ACC112 (cell line): ENCODE measurements around the gene AIRE.

ENCODE experiments used
- H2AFZ ChIP-seq: fragments of 200-600 bp; sonication (generic); one replicate; pipeline ENCODE4 v1.6.0; 2017; ENCODE audit warnings: antibody characterized with exemption, low read length; ENCODE audit not compliant: unreplicated experiment
- H3K27ac ChIP-seq: fragments of 200-600 bp; sonication (generic); 2 replicates; pipeline ENCODE4 v1.5.1; 2014; ENCODE audit warnings: low read depth, mild to moderate bottlenecking, antibody characterized with exemption, low read length, moderate library complexity
- H3K27me3 ChIP-seq: fragments of 200-600 bp; sonication (generic); 2 replicates; pipeline ENCODE4 v1.6.1; 2014; ENCODE audit warnings: mild to moderate bottlenecking, antibody characterized with exemption, low read length, moderate library complexity, mixed read lengths; ENCODE audit not compliant: insufficient read depth
- H3K36me3 ChIP-seq: fragments of 200-600 bp; sonication (generic); 2 replicates; pipeline ENCODE4 v1.6.1; 2016; ENCODE audit warnings: mild to moderate bottlenecking, antibody characterized with exemption, low read length, moderate library complexity, mixed read lengths; ENCODE audit not compliant: insufficient read depth
- H3K4me1 ChIP-seq: fragments of 200-600 bp; sonication (generic); one replicate; pipeline ENCODE4 v1.6.1; 2016; ENCODE audit warnings: low read length, mixed read lengths; ENCODE audit not compliant: insufficient read depth, unreplicated experiment, control insufficient read depth
- H3K4me3 ChIP-seq: fragments of 200-600 bp; sonication (generic); 2 replicates; pipeline ENCODE4 v1.5.1; 2014; ENCODE audit warnings: mild to moderate bottlenecking, low read depth, low read length
- H3K79me2 ChIP-seq: fragments of 200-600 bp; sonication (generic); one replicate; pipeline ENCODE4 v1.6.0; 2016; ENCODE audit warnings: low read length; ENCODE audit not compliant: control insufficient read depth, unreplicated experiment, insufficient read depth

Gene AIRE

GRCh38 chr21:44259082-44259705, 26.5 kb upstream of the AIRE start:
- H2AFZ ChIP-seq, result no peak overlapping the region
- H3K27ac ChIP-seq, result no peak overlapping the region
- H3K79me2 ChIP-seq, result no peaks in the 10 kb centered on the region
- H3K36me3 ChIP-seq, result no peaks in the 10 kb centered on the region
- no peaks in the 10 kb centered on the region for H3K27me3 ChIP-seq
- no peak overlapping the region for H3K4me3 ChIP-seq
- no peaks in the 10 kb centered on the region for H3K4me1 ChIP-seq

GRCh38 chr21:44260066-44260465, 25.6 kb upstream of the AIRE start:
- H3K79me2 ChIP-seq, result no peaks in the 10 kb centered on the region
- no peaks in the 10 kb centered on the region for H3K4me1 ChIP-seq
- H3K4me3 ChIP-seq, result no peak overlapping the region
- no peaks in the 10 kb centered on the region for H3K27me3 ChIP-seq
- H2AFZ ChIP-seq, result no peak overlapping the region
- H3K36me3 ChIP-seq, result no peaks in the 10 kb centered on the region
- H3K27ac ChIP-seq, result no peak overlapping the region

- H3K4me1 ChIP-seq, result no peaks in the 10 kb centered on the region
- no peak overlapping the region for H3K4me3 ChIP-seq
- H3K79me2 ChIP-seq, result no peaks in the 10 kb centered on the region
- no peak overlapping the region for H3K27ac ChIP-seq
- H2AFZ ChIP-seq, result no peak overlapping the region
- no peaks in the 10 kb centered on the region for H3K36me3 ChIP-seq
- H3K27me3 ChIP-seq, result no peaks in the 10 kb centered on the region
These were observed 24.7 kb upstream of the AIRE start for GRCh38 chr21:44260791-44261631.

DNA sequence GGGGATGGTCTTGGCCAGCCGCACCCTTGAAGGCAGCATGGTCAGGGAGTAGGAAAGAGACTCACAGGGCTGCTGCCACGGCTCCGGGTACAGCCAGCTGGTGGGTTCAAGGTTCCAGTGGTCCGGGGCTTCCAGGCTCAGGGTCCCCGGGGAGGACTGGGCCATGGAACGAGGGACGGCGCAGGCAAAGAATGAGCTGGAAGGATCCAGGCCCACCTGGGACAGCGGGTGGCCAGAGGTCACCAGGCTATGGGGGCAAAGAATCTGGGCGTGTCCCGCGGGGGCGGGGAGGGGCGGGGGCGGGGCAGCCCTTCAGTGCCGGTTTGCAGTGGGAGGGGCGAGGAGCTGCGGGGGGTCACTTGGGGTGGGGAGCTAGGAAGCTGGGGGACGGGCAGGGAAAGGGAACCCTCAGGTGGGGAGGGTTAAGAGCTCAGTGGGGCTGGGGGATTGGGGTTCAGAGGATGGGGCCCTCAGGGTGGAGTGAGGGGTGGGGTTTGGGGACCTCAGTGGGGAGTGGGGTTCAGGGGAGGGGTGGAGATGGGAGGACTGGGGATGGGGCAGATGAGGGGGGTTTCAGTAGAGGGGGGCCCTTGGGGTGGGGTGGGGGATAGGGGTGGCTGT, 23.9 kb upstream of the AIRE start, which contains the start of gene DNMT3L:
DNMT3L (minus strand) TSS at position 223 of the 621 bp plus-strand sequence. CDS start 638 bp downstream, outside the sequence.
- H2AFZ ChIP-seq, result no peak within 1 kb of the TSS
- H3K27me3 ChIP-seq, result no peaks in the 10 kb centered on the region
- H3K36me3 ChIP-seq, result no peaks in the 10 kb centered on the region
- no peak within 1 kb of the TSS for H3K27ac ChIP-seq
- no peaks in the 10 kb centered on the region for H3K4me1 ChIP-seq
- H3K79me2 ChIP-seq, result no peaks in the 10 kb centered on the region
- H3K4me3 ChIP-seq, result no peak within 1 kb of the TSS

GRCh38 chr21:44262338-44263056, 23.2 kb upstream of the AIRE start:
- no peaks in the 10 kb centered on the region for H3K27me3 ChIP-seq
- H3K4me3 ChIP-seq, result no peak overlapping the region
- H3K27ac ChIP-seq, result no peak overlapping the region
- no peaks in the 10 kb centered on the region for H3K36me3 ChIP-seq
- no peak overlapping the region for H2AFZ ChIP-seq
- no peaks in the 10 kb centered on the region for H3K4me1 ChIP-seq
- no peaks in the 10 kb centered on the region for H3K79me2 ChIP-seq

DNA sequence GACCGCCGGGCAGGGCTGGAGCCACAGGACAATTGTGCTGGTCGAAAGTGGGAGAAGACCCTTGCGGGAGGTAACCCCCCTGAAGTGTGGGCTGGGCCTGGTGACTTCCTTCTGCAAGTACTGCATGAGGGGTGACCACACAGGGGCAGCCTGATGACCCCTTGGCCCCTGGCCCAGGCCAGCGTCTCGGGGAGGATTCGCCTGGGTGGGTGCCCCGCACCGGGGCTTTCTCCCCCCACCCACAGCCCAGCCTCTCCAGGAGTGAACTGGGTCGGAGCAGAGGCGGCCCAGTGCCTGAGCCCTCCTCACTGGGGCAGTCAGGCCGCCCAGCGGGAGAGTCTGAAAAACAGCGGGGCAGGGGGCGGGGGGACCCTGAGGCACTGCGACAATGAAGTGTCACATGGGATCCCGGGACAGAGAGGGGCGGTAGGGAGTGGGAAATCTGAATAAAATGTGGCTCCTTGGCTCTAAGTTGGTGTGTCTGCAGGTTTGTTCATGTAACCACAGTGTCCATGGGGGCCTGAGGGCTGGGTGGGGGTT, 22.4 kb upstream of the AIRE start:
- H3K4me3 ChIP-seq, result no peak overlapping the region
- H3K27ac ChIP-seq, result no peak overlapping the region
- H3K4me1 ChIP-seq, result no peaks in the 10 kb centered on the region
- no peaks in the 10 kb centered on the region for H3K79me2 ChIP-seq
- no peaks in the 10 kb centered on the region for H3K27me3 ChIP-seq
- no peaks in the 10 kb centered on the region for H3K36me3 ChIP-seq
- H2AFZ ChIP-seq, result no peak overlapping the region

DNA sequence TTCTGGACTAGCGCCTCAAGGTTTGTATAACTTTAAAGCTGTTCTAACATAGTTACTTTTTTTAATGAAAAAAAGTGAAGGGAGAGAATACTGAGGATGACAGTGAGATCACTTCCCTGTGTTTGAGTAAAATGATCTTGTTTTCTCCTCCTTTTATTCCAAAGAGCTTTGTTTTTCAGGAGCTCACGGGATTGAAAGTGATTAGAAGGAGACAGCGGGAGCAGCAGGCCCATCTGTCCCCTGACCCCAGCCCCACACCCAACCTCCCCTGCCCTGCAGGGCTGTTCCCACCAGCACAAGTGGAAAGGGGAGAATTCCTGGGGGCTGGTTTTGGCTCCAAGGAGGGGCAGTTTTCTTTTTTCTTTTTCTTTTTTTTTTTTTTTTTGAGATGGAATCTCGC, 21.9 kb upstream of the AIRE start:
- Histone ChIP-seq H3K4me3 (no peak overlapping the region), H2AFZ (no peak overlapping the region), H3K4me1 (no peaks in the 10 kb centered on the region), H3K36me3 (no peaks in the 10 kb centered on the region), H3K79me2 (no peaks in the 10 kb centered on the region), H3K27ac (no peak overlapping the region), H3K27me3 (no peaks in the 10 kb centered on the region)

DNA sequence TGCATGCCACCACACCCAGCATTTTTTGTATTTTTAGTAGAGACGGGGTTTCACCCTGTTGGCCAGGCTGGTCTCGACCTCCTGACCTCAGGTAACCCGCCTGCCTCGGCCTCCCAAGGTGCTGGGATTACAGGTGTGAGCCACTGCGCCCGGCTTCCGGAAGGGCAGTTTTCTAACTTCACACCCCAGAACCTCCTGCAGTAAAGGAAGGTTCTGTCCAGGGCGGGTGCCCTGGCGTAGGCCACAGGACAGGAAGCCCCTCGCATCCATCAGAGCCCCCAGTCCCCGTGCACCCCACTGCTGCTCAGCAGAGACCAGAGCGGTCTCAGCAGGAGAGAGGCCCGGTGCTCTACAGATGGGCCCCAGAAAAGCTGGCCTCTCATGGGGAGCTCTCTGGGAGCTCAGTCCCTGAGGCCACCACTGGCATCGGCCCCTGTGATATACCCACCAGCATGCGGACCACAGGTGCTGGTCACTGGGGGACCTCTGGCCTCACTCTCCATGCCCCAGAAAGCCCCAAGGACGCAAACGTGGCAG, 19.9 kb upstream of the AIRE start:
- Histone ChIP-seq H3K36me3 (no peaks in the 10 kb centered on the region), H3K27ac (no peak overlapping the region), H3K4me3 (no peak overlapping the region), H2AFZ (no peak overlapping the region), H3K27me3 (no peaks in the 10 kb centered on the region), H3K4me1 (no peaks in the 10 kb centered on the region), H3K79me2 (no peaks in the 10 kb centered on the region)

DNA sequence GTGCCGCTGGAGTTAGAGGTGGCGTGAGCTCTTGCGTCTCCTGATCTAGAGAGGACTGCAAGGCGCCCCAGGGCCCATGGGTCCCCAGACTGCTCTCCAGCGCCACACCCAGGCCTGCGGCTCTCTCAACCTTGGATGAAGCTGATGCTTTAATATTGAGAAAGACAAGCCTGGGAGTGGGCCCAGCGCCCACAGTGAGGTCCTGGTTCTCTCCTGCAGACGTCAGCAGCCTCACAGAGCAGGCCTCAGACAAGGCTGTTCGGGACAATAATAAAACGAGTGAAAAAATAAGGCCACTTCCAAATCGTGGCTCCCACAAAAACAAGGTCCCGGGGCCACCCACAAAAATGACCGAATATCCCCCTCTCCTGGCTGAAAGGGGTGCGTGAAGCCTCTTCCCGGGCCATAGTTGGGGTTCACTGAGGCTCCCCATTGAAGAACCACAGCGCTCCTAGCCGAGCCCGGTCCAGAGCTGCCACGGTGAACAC, 18.0 kb upstream of the AIRE start:
- Histone ChIP-seq H3K4me1 (no peaks in the 10 kb centered on the region), H3K27ac (no peak overlapping the region), H2AFZ (no peak overlapping the region), H3K36me3 (no peaks in the 10 kb centered on the region), H3K79me2 (no peaks in the 10 kb centered on the region), H3K27me3 (no peaks in the 10 kb centered on the region), H3K4me3 (no peak overlapping the region)

DNA sequence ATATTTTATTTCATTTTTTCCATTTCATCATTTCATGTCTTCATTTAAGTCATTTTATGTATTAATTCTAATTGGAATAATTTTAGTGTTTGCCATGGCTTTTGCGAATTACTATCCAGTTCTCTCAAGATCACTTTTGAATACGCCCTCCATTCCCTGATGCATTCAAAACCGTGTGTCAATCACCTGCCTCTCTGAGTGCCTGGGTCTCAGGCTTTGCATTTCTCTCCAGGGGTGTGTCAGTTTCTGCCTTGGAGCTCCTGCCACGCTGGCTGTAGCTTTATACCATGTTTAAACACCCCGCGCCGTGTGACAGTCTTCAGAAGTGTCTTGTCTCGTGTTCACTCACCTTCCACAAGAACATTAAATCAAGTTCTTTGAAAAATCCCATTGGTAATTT, 16.6 kb upstream of the AIRE start:
- Histone ChIP-seq H3K4me3 (no peak overlapping the region), H3K36me3 (no peaks in the 10 kb centered on the region), H3K4me1 (no peaks in the 10 kb centered on the region), H3K27ac (no peak overlapping the region), H3K27me3 (peaks cover 4% of the 10 kb centered on the region; the same call in 1 of the 2 replicates), H2AFZ (no peak overlapping the region), H3K79me2 (no peaks in the 10 kb centered on the region)
